GM10266 (cell line): ENCODE measurements around the gene PARD6G.
"Not testable (repeated sequence)": the region's sequence is repeated elsewhere in the genome, so short reads cannot be mapped to it uniquely, and the experiment has no call there.

ENCODE experiments used
- DNase-seq: peaks from one replicate; pipeline ENCODE4 v3.0.0; 2012; ENCODE audit errors: extremely low spot score
- CTCF ChIP-seq: IDR thresholded peaks from 2 replicates; pipeline ENCODE4 v1.5.1; 2012; ENCODE audit warnings: mild to moderate bottlenecking, low read depth; ENCODE audit not compliant: control insufficient read depth, insufficient read depth; ENCODE audit errors: missing control alignments

PARD6G gene

GRCh38 chr18:80168982-80169381 lies 78.3 kb downstream of the PARD6G start:
- TF ChIP-seq CTCF: no peak
- no peak for DNase-seq

DNA sequence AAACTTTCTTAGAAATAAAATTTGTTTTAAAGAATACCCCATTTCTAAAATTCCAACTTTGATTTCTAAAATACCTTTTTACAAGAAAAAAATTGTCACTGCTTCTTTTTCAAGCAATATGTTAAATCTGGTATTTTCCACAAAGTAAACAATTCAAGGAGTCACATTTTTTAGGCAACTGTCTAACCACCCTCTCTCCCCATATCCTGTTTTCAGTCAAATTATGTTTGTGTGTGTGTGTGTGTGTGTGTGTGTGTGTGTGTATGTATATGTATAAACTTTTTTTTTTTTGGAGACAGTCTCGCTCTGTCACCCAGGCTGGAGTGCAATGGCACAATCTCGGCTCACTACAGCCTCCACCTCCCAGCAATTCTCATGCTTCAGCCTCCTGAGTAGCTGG lies 79.0 kb downstream of the PARD6G start:
- TF ChIP-seq CTCF: no peak
- no peak for DNase-seq

DNA sequence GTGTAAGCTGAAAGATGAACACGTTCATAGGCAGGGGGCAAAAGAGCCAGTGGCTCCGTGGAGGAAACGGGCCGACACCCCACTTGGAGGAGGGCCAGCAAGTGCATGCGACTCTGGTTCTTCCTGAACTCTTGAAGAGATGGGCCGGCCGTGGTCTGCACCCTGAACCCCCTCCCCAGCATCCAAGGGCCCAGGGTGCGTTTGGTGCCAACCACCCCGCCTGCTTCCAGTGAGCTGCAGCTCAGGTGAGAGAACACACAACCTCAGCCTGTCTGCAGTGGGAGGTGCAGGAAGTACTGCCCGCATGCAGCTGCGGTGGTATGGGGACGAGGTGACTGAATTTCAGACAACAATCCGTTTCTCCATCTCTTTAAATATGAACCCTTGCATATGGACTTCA lies 79.4 kb downstream of the PARD6G start:
- DNase-seq: no peak
- TF ChIP-seq CTCF: no peak

GRCh38 chr18:80167331-80167730 lies 80.0 kb downstream of the PARD6G start:
- no peak for TF ChIP-seq CTCF
- DNase-seq: no peak

DNA sequence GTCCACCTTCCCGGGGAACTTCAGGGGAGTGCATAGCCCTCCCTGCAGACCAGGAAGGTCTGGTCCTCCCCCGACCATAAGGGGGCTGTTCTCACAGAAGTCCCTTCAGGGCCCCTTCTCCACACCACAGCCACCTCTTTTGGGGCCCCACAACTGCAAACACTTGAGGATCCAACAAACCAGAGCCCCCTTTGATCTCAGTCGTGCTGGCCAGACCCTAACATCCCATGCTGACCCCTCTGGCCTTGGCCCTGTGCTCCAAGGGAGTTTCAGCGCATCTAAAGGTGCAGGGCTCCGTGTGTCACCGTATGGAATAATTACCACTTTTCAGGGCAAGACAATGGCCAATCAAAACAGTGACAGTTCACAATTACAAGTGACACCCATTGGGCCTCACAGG lies 80.6 kb downstream of the PARD6G start:
- no peak for TF ChIP-seq CTCF
- DNase-seq: no peak

DNA sequence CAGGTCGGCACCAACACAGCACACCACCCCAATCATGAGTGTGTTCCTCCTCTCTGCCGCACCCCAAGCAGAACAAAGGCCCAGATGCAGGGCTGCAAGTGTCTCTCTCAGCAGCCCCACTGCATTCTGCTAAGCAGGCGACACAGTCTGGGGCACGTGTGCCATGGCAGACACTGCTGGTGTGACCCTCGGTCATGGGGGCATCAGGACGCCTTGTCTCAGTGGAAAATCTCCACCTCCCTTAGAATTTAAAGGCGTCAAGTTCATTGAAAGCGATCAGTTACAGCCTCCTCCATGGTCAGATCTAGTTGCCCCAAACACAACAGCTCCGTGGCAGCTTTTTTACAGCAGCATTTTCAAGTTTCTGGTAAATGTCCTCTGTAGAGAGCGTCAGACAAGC lies 81.1 kb downstream of the PARD6G start:
- DNase-seq: no peak
- no peak for TF ChIP-seq CTCF

GRCh38 chr18:80164727-80165355 lies 82.5 kb downstream of the PARD6G start:
- DNase-seq: not testable (repeated sequence)

DNA sequence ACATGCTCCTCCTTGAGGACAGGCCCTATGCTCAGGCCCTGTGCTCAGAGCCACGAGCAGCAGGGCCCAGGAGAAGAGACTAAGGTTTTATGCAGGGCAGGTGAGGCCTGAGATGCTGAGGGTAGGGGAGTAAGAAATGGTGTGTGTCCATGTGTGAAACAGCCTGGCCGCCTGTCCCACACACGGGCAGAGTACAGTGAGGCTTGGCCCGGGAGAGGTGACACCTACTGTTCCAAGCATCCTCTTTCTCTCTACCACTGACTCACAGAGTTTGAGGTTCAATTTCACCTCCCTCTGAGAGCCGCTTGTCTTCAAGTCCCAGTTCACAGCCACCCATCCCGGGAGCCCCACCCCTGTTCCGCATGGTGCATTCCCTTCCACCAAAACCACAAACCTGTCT lies 84.1 kb downstream of the PARD6G start:
- no peak for DNase-seq
- no peak for TF ChIP-seq CTCF
